ENCODE data around the gene ARHGAP15. TPM values are rescaled to one million over a fixed set of nuclear protein-coding genes. Genes with fewer than 3 reads are reported as not detected.

ARHGAP15 gene
- total and polyA plus RNA-seq, 2 donors (not counting 1 experiment from before 2014, with no cell fraction given), result 0.07 TPM; not detected in 1

- Histone ChIP-seq H3K36me3 (ENCODE audit: control insufficient read depth, insufficient read depth, low read length) (no peaks in the 10 kb centered on the region), H3K9ac (ENCODE audit: insufficient read depth, low read length) (no peak overlapping the region), H3K9me3 (ENCODE audit: control insufficient read depth, insufficient read depth, low read depth, low read length) (no peaks in the 10 kb centered on the region), H3K27me3 (ENCODE audit: control insufficient read depth, insufficient read depth, low read length) (no peaks in the 10 kb centered on the region), H3K4me1 (ENCODE audit: control insufficient read depth, extremely low read depth, insufficient read depth, low read length) (no peaks in the 10 kb centered on the region), H2AFZ (ENCODE audit: low read length) (no peak overlapping the region), H3K4me2 (ENCODE audit: extremely low read depth, insufficient read depth, low read length) (no peak overlapping the region), H4K20me1 (ENCODE audit: control insufficient read depth, extremely low read depth, insufficient read depth, low read length) (no peaks in the 10 kb centered on the region), H3K4me3 (replicated peaks in 1 of 4; ENCODE audit: control extremely low read depth in 1 of 4, insufficient read depth in 1 of 4, low read depth in 3 of 4, low read length in 4 of 4) (no peak overlapping the region), H3K79me2 (ENCODE audit: control insufficient read depth, insufficient read depth, low read length) (no peaks in the 10 kb centered on the region), H3K27ac (ENCODE audit: insufficient read depth, low read length) (no peak overlapping the region)
- TF ChIP-seq EZH2 (IDR thresholded peaks at IDR 0.05; ENCODE audit: low read length, missing control alignments), result no peak
- TF ChIP-seq CTCF (conservative IDR thresholded peaks at IDR 0.05 in 1 of 2, IDR thresholded peaks at IDR 0.05 in 1 of 2; ENCODE audit: low read depth in 1 of 2, low read length in 2 of 2), result no peak
- DNase-seq (ENCODE audit: low read depth in 2 of 2), result no peak
Observed at GRCh38 chr2:143290221-143290620, 161.0 kb downstream of the ARHGAP15 start.

- Histone ChIP-seq H3K4me1 (ENCODE audit: control insufficient read depth, extremely low read depth, insufficient read depth, low read length) (no peaks in the 10 kb centered on the region), H4K20me1 (ENCODE audit: control insufficient read depth, extremely low read depth, insufficient read depth, low read length) (no peaks in the 10 kb centered on the region), H3K27ac (ENCODE audit: insufficient read depth, low read length) (no peak overlapping the region), H3K4me3 (replicated peaks in 1 of 4; ENCODE audit: control extremely low read depth in 1 of 4, insufficient read depth in 1 of 4, low read depth in 3 of 4, low read length in 4 of 4) (no peak overlapping the region), H3K36me3 (ENCODE audit: control insufficient read depth, insufficient read depth, low read length) (no peaks in the 10 kb centered on the region), H3K9me3 (ENCODE audit: control insufficient read depth, insufficient read depth, low read depth, low read length) (no peaks in the 10 kb centered on the region), H3K27me3 (ENCODE audit: control insufficient read depth, insufficient read depth, low read length) (no peaks in the 10 kb centered on the region), H3K4me2 (ENCODE audit: extremely low read depth, insufficient read depth, low read length) (no peak overlapping the region), H3K9ac (ENCODE audit: insufficient read depth, low read length) (no peak overlapping the region), H2AFZ (ENCODE audit: low read length) (no peak overlapping the region), H3K79me2 (ENCODE audit: control insufficient read depth, insufficient read depth, low read length) (no peaks in the 10 kb centered on the region)
- no peak for DNase-seq (ENCODE audit: low read depth in 2 of 2)
- TF ChIP-seq EZH2 (IDR thresholded peaks at IDR 0.05; ENCODE audit: low read length, missing control alignments), result no peak
- no peak for TF ChIP-seq CTCF (conservative IDR thresholded peaks at IDR 0.05 in 1 of 2, IDR thresholded peaks at IDR 0.05 in 1 of 2; ENCODE audit: low read depth in 1 of 2, low read length in 2 of 2)
Observed at GRCh38 chr2:143294068-143294467, 164.8 kb downstream of the ARHGAP15 start.

- H3K4me1 ChIP-seq (ENCODE audit: control insufficient read depth, extremely low read depth, insufficient read depth, low read length), result no peaks in the 10 kb centered on the region
- no peaks in the 10 kb centered on the region for H3K36me3 ChIP-seq (ENCODE audit: control insufficient read depth, insufficient read depth, low read length)
- H3K27ac ChIP-seq (ENCODE audit: insufficient read depth, low read length), result no peak overlapping the region
- no peak for TF ChIP-seq EZH2 (IDR thresholded peaks at IDR 0.05; ENCODE audit: low read length, missing control alignments)
- no peak for TF ChIP-seq CTCF (conservative IDR thresholded peaks at IDR 0.05 in 1 of 2, IDR thresholded peaks at IDR 0.05 in 1 of 2; ENCODE audit: low read depth in 1 of 2, low read length in 2 of 2)
- no peak overlapping the region for H3K4me3 ChIP-seq (replicated peaks in 1 of 4; ENCODE audit: control extremely low read depth in 1 of 4, insufficient read depth in 1 of 4, low read depth in 3 of 4, low read length in 4 of 4)
- no peak overlapping the region for H3K4me2 ChIP-seq (ENCODE audit: extremely low read depth, insufficient read depth, low read length)
- no peak overlapping the region for H3K9ac ChIP-seq (ENCODE audit: insufficient read depth, low read length)
- DNase-seq (ENCODE audit: low read depth in 2 of 2), result no peak
- no peaks in the 10 kb centered on the region for H3K9me3 ChIP-seq (ENCODE audit: control insufficient read depth, insufficient read depth, low read depth, low read length)
- no peaks in the 10 kb centered on the region for H4K20me1 ChIP-seq (ENCODE audit: control insufficient read depth, extremely low read depth, insufficient read depth, low read length)
- no peak overlapping the region for H2AFZ ChIP-seq (ENCODE audit: low read length)
- no peaks in the 10 kb centered on the region for H3K27me3 ChIP-seq (ENCODE audit: control insufficient read depth, insufficient read depth, low read length)
- no peaks in the 10 kb centered on the region for H3K79me2 ChIP-seq (ENCODE audit: control insufficient read depth, insufficient read depth, low read length)
Observed at GRCh38 chr2:143296089-143296488, 166.9 kb downstream of the ARHGAP15 start.

Measured in fibroblast of lung (primary cell).